CD4-positive, alpha-beta T cell (primary cell): ENCODE measurements around the gene DYSF. TPM values are rescaled to one million over a fixed set of nuclear protein-coding genes. Genes with fewer than 3 reads are reported as not detected.
"Not testable (repeated sequence)": the region's sequence is repeated elsewhere in the genome, so short reads cannot be mapped to it uniquely, and the experiment has no call there.

Source experiments
- ATAC-seq: fragments of 200-7000 bp; cut with Tn5 transposase; one replicate; pipeline ENCODE4 v1.10.0; 2022; ENCODE audit warnings: mild to moderate bottlenecking; ENCODE audit not compliant: poor library complexity
- CTCF ChIA-PET: fragments of 350-600 bp; sonication (Branson Sonifier 250); formaldehyde crosslinking; loops from one replicate; lab custom pipeline; 2021; ENCODE audit warnings: antibody characterized with exemption, inconsistent platforms; lab: Charles Lee
- POLR2A ChIA-PET: fragments of 350-600 bp; sonication (Branson Sonifier 250); formaldehyde crosslinking; loops from one replicate; lab custom pipeline; 2021; ENCODE audit warnings: antibody characterized with exemption, inconsistent platforms; lab: Charles Lee
- DNase-seq, 14 experiments: peaks; one replicate each; pipeline ENCODE4 v3.0.0-alpha.2; 2013 to 2020; ENCODE audit warnings: mixed read lengths in 2 of 14
- H3K27ac ChIP-seq, 2 donors: one replicate each; pipeline versions ENCODE4 v1.5.1 to v1.7.0; 2013; ENCODE audit warnings: low read length in 2 of 2, low read depth in 1 of 2, mild to moderate bottlenecking in 1 of 2
- H3K27me3 ChIP-seq, 2 experiments: 1 replicate in 1 of 2; 2 replicates in 1 of 2; pipeline versions ENCODE4 v1.6.1 to v1.7.0; 2013; ENCODE audit warnings: low read length in 2 of 2, control low read depth in 1 of 2, mild to moderate bottlenecking in 1 of 2, moderate library complexity in 1 of 2; ENCODE audit not compliant: insufficient read depth in 2 of 2, control insufficient read depth in 1 of 2
- H3K36me3 ChIP-seq: one replicate; pipeline ENCODE4 v1.6.1; 2013; ENCODE audit warnings: low read length, control low read depth; ENCODE audit not compliant: insufficient read depth
- H3K4me1 ChIP-seq: one replicate; pipeline ENCODE4 v1.6.1; 2013; ENCODE audit warnings: low read length, control low read depth; ENCODE audit not compliant: insufficient read depth
- H3K4me3 ChIP-seq: one replicate; pipeline ENCODE4 v1.5.1; 2013; ENCODE audit warnings: mild to moderate bottlenecking, low read length, moderate library complexity
- H3K9me3 ChIP-seq, 2 experiments: 1 replicate in 1 of 2; 2 replicates in 1 of 2; pipeline versions ENCODE4 v1.6.1 to v1.7.0; 2013; ENCODE audit warnings: low read length in 2 of 2, mild to moderate bottlenecking in 2 of 2, control low read depth in 1 of 2, moderate library complexity in 1 of 2; ENCODE audit not compliant: control insufficient read depth in 1 of 2, insufficient read depth in 1 of 2
- H3K27ac Mint-ChIP-seq: one replicate; pipeline ENCODE4 v1.8.0; 2020; ENCODE audit warnings: mixed read lengths
- H3K27me3 Mint-ChIP-seq: one replicate; pipeline ENCODE4 v1.8.0; 2021; ENCODE audit warnings: mixed read lengths
- H3K36me3 Mint-ChIP-seq: one replicate; pipeline ENCODE4 v1.8.0; 2021; ENCODE audit warnings: low read depth, mixed read lengths
- H3K4me1 Mint-ChIP-seq: one replicate; pipeline ENCODE4 v1.8.0; 2021; ENCODE audit warnings: low read depth, mixed read lengths
- H3K4me3 Mint-ChIP-seq: one replicate; pipeline ENCODE4 v1.8.0; 2020; ENCODE audit warnings: mild to moderate bottlenecking, mixed read lengths
- H3K9me3 Mint-ChIP-seq: one replicate; pipeline ENCODE4 v1.8.0; 2020; ENCODE audit warnings: mixed read lengths
- intact Hi-C, 2 experiments: fragments of 100-400 bp; cut with DNase I in 1 of 2; cut with micrococcal nuclease in 1 of 2; formaldehyde crosslinking; loops; one replicate each; pipeline versions ENCODE4 v1.15.1 to v1.9.0; 2023 to 2025; cut with DNase I, micrococcal nuclease
- total RNA-seq, 174 experiments: library from RNA in 2 of 174; stranded (reverse) in 2 of 174; gene quantifications; one replicate each; pipeline ENCODE4 v1.2.3 and lab custom pipeline; 2021 to 2026
- TF ChIP-seq, protein P1 (sequence below): fragments of 200-600 bp; IDR thresholded peaks from one replicate; pipeline ENCODE4 v1.8.0; 2022; ENCODE audit warnings: antibody characterized with exemption, mild to moderate bottlenecking

The DYSF gene
- total RNA-seq, 2 experiments from 2014 or later, result 0.27 to 0.31 TPM

- Mint-ChIP-seq H3K9me3 (no peaks in the 10 kb centered on the region), H3K4me1 (peaks cover 3% of the 10 kb centered on the region), H3K36me3 (peaks cover 94% of the 10 kb centered on the region), H3K4me3 (no peak overlapping the region), H3K27ac (no peak overlapping the region), H3K27me3 (no peaks in the 10 kb centered on the region)
- POLR2A ChIA-PET, result interaction anchor here (0.7 to 1.2 kb wide), 2 partner anchors 7 to 97 kb away, joined by 3 read pairs; partner anchors contain the start of gene ZNF638
- ATAC-seq (no peak), DNase-seq (no peak)
- Histone ChIP-seq H3K9me3 (no peaks in the 10 kb centered on the region), H3K4me3 (no peak overlapping the region), H3K36me3 (peaks cover 74% of the 10 kb centered on the region), H3K27me3 (no peaks in the 10 kb centered on the region), H3K27ac (no peak overlapping the region), H3K4me1 (no peaks in the 10 kb centered on the region)
- TF ChIP-seq, protein P1, sequence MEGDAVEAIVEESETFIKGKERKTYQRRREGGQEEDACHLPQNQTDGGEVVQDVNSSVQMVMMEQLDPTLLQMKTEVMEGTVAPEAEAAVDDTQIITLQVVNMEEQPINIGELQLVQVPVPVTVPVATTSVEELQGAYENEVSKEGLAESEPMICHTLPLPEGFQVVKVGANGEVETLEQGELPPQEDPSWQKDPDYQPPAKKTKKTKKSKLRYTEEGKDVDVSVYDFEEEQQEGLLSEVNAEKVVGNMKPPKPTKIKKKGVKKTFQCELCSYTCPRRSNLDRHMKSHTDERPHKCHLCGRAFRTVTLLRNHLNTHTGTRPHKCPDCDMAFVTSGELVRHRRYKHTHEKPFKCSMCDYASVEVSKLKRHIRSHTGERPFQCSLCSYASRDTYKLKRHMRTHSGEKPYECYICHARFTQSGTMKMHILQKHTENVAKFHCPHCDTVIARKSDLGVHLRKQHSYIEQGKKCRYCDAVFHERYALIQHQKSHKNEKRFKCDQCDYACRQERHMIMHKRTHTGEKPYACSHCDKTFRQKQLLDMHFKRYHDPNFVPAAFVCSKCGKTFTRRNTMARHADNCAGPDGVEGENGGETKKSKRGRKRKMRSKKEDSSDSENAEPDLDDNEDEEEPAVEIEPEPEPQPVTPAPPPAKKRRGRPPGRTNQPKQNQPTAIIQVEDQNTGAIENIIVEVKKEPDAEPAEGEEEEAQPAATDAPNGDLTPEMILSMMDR, result no peak
- CTCF ChIA-PET, result interaction anchor here (0.6 kb wide), 1 partner anchor 11 kb away, joined by 3 read pairs; no protein-coding TSS in a partner anchor
- intact Hi-C loops, result loop anchor here in 1 of 2 experiments (10.0 kb wide), 1 partner anchor 204 kb away; the partner anchor contains the start of gene PAIP2B
Measured at GRCh38 chr2:71428472-71429383, 24.6 kb upstream of the DYSF start.

DNA sequence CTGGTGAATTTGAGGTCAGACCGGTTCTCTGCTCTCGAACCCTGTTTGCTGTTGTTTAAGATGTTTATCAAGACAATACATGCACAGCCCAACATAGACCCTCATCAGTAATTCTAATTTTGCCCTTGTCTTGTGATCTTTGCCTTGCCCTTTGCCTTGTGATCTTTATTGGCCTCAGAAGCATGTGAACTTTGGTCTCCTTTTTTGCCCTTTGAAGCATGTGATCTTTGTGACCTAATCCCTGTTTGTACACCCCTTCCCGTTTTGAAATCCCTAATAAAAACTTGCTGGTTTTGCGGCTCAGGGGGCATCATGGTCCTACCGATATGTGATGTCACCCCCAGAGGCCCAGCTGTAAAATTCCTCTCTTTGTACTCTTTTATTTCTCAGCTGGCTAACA lies 8.2 kb upstream of the DYSF start:
- H3K36me3 ChIP-seq, POLR2A ChIA-PET, H3K27me3 ChIP-seq, H3K27ac ChIP-seq, H3K4me3 ChIP-seq, intact Hi-C loops, H3K27me3 Mint-ChIP-seq, H3K4me1 Mint-ChIP-seq, H3K4me3 Mint-ChIP-seq, H3K9me3 ChIP-seq, H3K4me1 ChIP-seq, H3K27ac Mint-ChIP-seq, H3K9me3 Mint-ChIP-seq, ATAC-seq, DNase-seq: not testable (repeated sequence)
- H3K36me3 Mint-ChIP-seq, result peaks cover 15% of the 10 kb centered on the region
- CTCF ChIA-PET, result interaction anchor here (0.6 kb wide), 1 partner anchor 114 kb away, joined by 3 read pairs; the partner anchor contains the start of gene ZNF638

- Mint-ChIP-seq H3K27me3 (peaks cover 6% of the 10 kb centered on the region), H3K4me1 (no peaks in the 10 kb centered on the region), H3K9me3 (no peaks in the 10 kb centered on the region), H3K36me3 (peaks cover 5% of the 10 kb centered on the region), H3K27ac (no peak overlapping the region), H3K4me3 (no peak overlapping the region)
- intact Hi-C loops, result no loop called here
- ChIA-PET POLR2A (no interaction called here), CTCF (interaction anchor here (0.5 to 1.5 kb wide), 2 partner anchors 63 to 811 kb away, joined by 3 to 4 read pairs; no protein-coding TSS in a partner anchor)
- no peak for ATAC-seq
- Histone ChIP-seq H3K4me3 (no peak overlapping the region), H3K27me3 (no peaks in the 10 kb centered on the region), H3K27ac (no peak overlapping the region), H3K36me3 (no peaks in the 10 kb centered on the region), H3K4me1 (no peaks in the 10 kb centered on the region), H3K9me3 (no peaks in the 10 kb centered on the region)
- TF ChIP-seq, protein P1, result no peak
- DNase-seq, result no peak
Measured at GRCh38 chr2:71446505-71446904, 6.9 kb upstream of the DYSF start.
